ENCODE results near the gene HTT. TPM values are rescaled to one million over a fixed set of nuclear protein-coding genes. Genes with fewer than 3 reads are reported as not detected.

Gene HTT
- total and polyA plus RNA-seq, 2 of the 8 experiments (the other 6 are each of a cell fraction or from before 2014, with no cell fraction given): 24.0 to 71.0 TPM

- Histone ChIP-seq H3K4me3 (ENCODE audit: extremely low read depth in 1 of 4, insufficient read depth in 2 of 4, low read depth in 3 of 4, low read length in 4 of 4) (no peak overlapping the region), H3K4me1 (replicated peaks in 1 of 4; ENCODE audit: control insufficient read depth in 3 of 4, insufficient read depth in 4 of 4, low read length in 3 of 4) (peaks cover 0 to 8% (median 0%) of the 10 kb centered on the region in 4 experiments; a peak in 3 of 7 replicates), H3K23ac (ENCODE audit: insufficient read length) (no peak overlapping the region), H3K9me3 (ENCODE audit: insufficient read depth in 2 of 2, low read depth in 1 of 2, low read length in 1 of 2) (no peaks in the 10 kb centered on the region), H3K23me2 (ENCODE audit: low read depth, low read length) (no peaks in the 10 kb centered on the region), H2AFZ (ENCODE audit: low read length) (no peak overlapping the region), H4K8ac (ENCODE audit: extremely low read depth, insufficient read depth, low read length) (no peak overlapping the region), H3K27ac (ENCODE audit: low read depth, low read length) (no peak overlapping the region), H2BK5ac (ENCODE audit: low read depth, low read length) (no peak overlapping the region), H2BK15ac (ENCODE audit: low read length) (no peak overlapping the region), H2BK20ac (ENCODE audit: low read length) (no peak overlapping the region), H2BK120ac (replicated peaks; ENCODE audit: low read depth, low read length) (no peak overlapping the region), H3K27me3 (replicated peaks in 1 of 4; ENCODE audit: control insufficient read depth in 3 of 4, extremely low read depth in 1 of 4, insufficient read depth in 3 of 4, low read length in 3 of 4) (no peaks in the 10 kb centered on the region), H3K79me2 (ENCODE audit: control insufficient read depth in 1 of 2, insufficient read depth in 2 of 2, low read length in 2 of 2) (no peaks in the 10 kb centered on the region), H3K4me2 (ENCODE audit: insufficient read depth in 1 of 2, low read depth in 2 of 2, low read length in 2 of 2) (no peak overlapping the region), H3K36me3 (ENCODE audit: control insufficient read depth in 2 of 4, insufficient read depth in 4 of 4, low read length in 3 of 4) (no peaks in the 10 kb centered on the region), H3K56ac (replicated peaks; ENCODE audit: insufficient read length, low read depth, low read length) (no peak overlapping the region), H3K18ac (ENCODE audit: extremely low read depth, low read length) (no peak overlapping the region), H3K9ac (replicated peaks in 1 of 4; ENCODE audit: extremely low read depth in 1 of 4, low read depth in 3 of 4, low read length in 3 of 4) (no peak overlapping the region), H2BK12ac (ENCODE audit: low read depth, low read length) (no peak overlapping the region), H4K91ac (replicated peaks; ENCODE audit: insufficient read length, low read length) (no peak overlapping the region), H4K20me1 (replicated peaks in 1 of 2; ENCODE audit: control insufficient read depth in 1 of 2, insufficient read depth in 2 of 2, low read length in 2 of 2) (peaks cover 0 to 7% of the 10 kb centered on the region in 2 experiments), H3K14ac (ENCODE audit: insufficient read length) (no peak overlapping the region), H3K4ac (replicated peaks; ENCODE audit: insufficient read length, low read depth, low read length) (no peak overlapping the region), H2AK5ac (ENCODE audit: low read depth, low read length) (no peak overlapping the region), H4K5ac (ENCODE audit: insufficient read length, low read depth, low read length) (no peak overlapping the region), H3K79me1 (ENCODE audit: low read depth, low read length) (no peaks in the 10 kb centered on the region)
- DNase-seq (ENCODE audit: low read depth in 1 of 2, low spot score in 2 of 2) (no peak), FAIRE-seq (no peak)
- POLR2A ChIA-PET (ENCODE audit: partially characterized antibody): no interaction called here
- CTCF ChIA-PET (ENCODE audit: partially characterized antibody): interaction anchor here (1.5 kb wide), 1 partner anchor 66 kb away, joined by 7 read pairs; no protein-coding TSS in a partner anchor
- 98% methylated on average over 3 of the region's 3 CpGs; no CpG with 5 or more reads in 1 of the 2 experiments for WGBS, 2 experiments (ENCODE audit: extremely low coverage in 1 of 2, insufficient coverage in 1 of 2, insufficient read length in 1 of 2, insufficient replicate concordance in 2 of 2, low coverage in 1 of 2, low lambda C conversion rate in 2 of 2, missing lambda C conversion rate in 1 of 2)
- no peak for TF ChIP-seq SAP30 (IDR thresholded peaks at IDR 0.05; ENCODE audit: insufficient read depth, insufficient replicate concordance, low read length)
- no peak for TF ChIP-seq ZNF274 (IDR thresholded peaks at IDR 0.05; ENCODE audit: borderline replicate concordance, extremely low read depth, low read length)
- TF ChIP-seq TBP (IDR thresholded peaks at IDR 0.05; ENCODE audit: low read depth, low read length): no peak
- no peak for TF ChIP-seq POU5F1 (IDR thresholded peaks at IDR 0.05; ENCODE audit: low read depth, low read length)
- no peak for TF ChIP-seq NRF1 (IDR thresholded peaks at IDR 0.05; ENCODE audit: low read depth, low read length)
- no peak for TF ChIP-seq CTCF (IDR thresholded peaks at IDR 0.05; ENCODE audit: control extremely low read depth in 1 of 3, insufficient read depth in 1 of 3, low read depth in 1 of 3, low read length in 3 of 3)
- no peak for TF ChIP-seq SRF (IDR thresholded peaks at IDR 0.05; ENCODE audit: low read depth, low read length)
- no peak for TF ChIP-seq BCL11A (IDR thresholded peaks at IDR 0.05; ENCODE audit: low read depth in 2 of 2, low read length in 2 of 2)
- TF ChIP-seq TAF1 (IDR thresholded peaks at IDR 0.05; ENCODE audit: low read depth, low read length): no peak
These were observed 178.0 kb downstream of the HTT start for GRCh38 chr4:3252480-3252828.
